GM23338 (cell line): ENCODE measurements around the gene POLR2J3. TPM values are rescaled to one million over a fixed set of nuclear protein-coding genes. Genes with fewer than 3 reads are reported as not detected.
A peak's percentile ranks its signal among the peaks of the same experiment; 100 is the strongest.
"Not testable (repeated sequence)": the region's sequence is repeated elsewhere in the genome, so short reads cannot be mapped to it uniquely, and the experiment has no call there.

Experiments
- ATAC-seq: fragments of 200-7000 bp; cut with Tn5 transposase; 3 replicates; pipeline ENCODE4 v1.9.1; 2020
- DNase-seq: peaks from one replicate; pipeline ENCODE4 v3.0.0-alpha.2; 2015; ENCODE audit warnings: low spot score
- H2AFZ ChIP-seq: fragments of 200-600 bp; sonication (generic); 2 replicates; pipeline ENCODE4 v1.8.0; 2016; ENCODE audit warnings: antibody characterized with exemption, mild to moderate bottlenecking, moderate library complexity
- H3F3A ChIP-seq: fragments of 200-600 bp; sonication (generic); replicated peaks from 2 replicates; pipeline ENCODE4 v1.8.0; 2017; ENCODE audit warnings: antibody characterized with exemption, mixed run types, low read depth
- H3K27ac ChIP-seq: fragments of 200-600 bp; sonication (generic); 2 replicates; pipeline ENCODE4 v1.6.1; 2016; ENCODE audit warnings: low read depth
- H3K27me3 ChIP-seq: fragments of 200-600 bp; sonication (generic); 2 replicates; pipeline ENCODE4 v1.8.0; 2016; ENCODE audit warnings: mild to moderate bottlenecking, mixed run types, moderate library complexity; ENCODE audit not compliant: insufficient read depth
- H3K36me3 ChIP-seq: fragments of 200-600 bp; sonication (generic); 2 replicates; pipeline ENCODE4 v1.8.0; 2016; ENCODE audit warnings: mild to moderate bottlenecking; ENCODE audit not compliant: insufficient read depth
- H3K4me1 ChIP-seq: fragments of 200-600 bp; sonication (generic); 2 replicates; pipeline ENCODE4 v1.8.0; 2016; ENCODE audit warnings: mild to moderate bottlenecking, moderate library complexity; ENCODE audit not compliant: insufficient read depth
- H3K4me2 ChIP-seq: fragments of 200-600 bp; sonication (generic); 2 replicates; pipeline ENCODE4 v1.7.1; 2017; ENCODE audit warnings: mixed run types
- H3K4me3 ChIP-seq: fragments of 200-600 bp; sonication (generic); 2 replicates; pipeline ENCODE4 v1.6.1; 2016; ENCODE audit warnings: mixed run types
- H3K79me2 ChIP-seq: fragments of 200-600 bp; sonication (generic); replicated peaks from 2 replicates; pipeline ENCODE4 v1.8.0; 2017; ENCODE audit warnings: mild to moderate bottlenecking; ENCODE audit not compliant: insufficient read depth
- H3K9me2 ChIP-seq: fragments of 200-600 bp; sonication (generic); 2 replicates; pipeline ENCODE4 v1.8.0; 2017; ENCODE audit not compliant: insufficient read depth
- H4K20me1 ChIP-seq: fragments of 200-600 bp; sonication (generic); replicated peaks from 2 replicates; pipeline ENCODE4 v1.8.0; 2017; ENCODE audit warnings: mild to moderate bottlenecking; ENCODE audit not compliant: insufficient read depth
- H3K27ac Mint-ChIP-seq: 2 replicates; pipeline ENCODE4 v1.8.0; 2020; ENCODE audit warnings: inconsistent platforms, mild to moderate bottlenecking, moderate library complexity, mixed read lengths
- H3K27me3 Mint-ChIP-seq: 3 replicates; pipeline ENCODE4 v1.8.0; 2022; ENCODE audit warnings: low read depth, mild to moderate bottlenecking, moderate library complexity, mixed read lengths, inconsistent platforms; ENCODE audit not compliant: insufficient read depth, poor library complexity
- H3K36me3 Mint-ChIP-seq: 3 replicates; pipeline ENCODE4 v1.8.0; 2021; ENCODE audit warnings: low read depth, mild to moderate bottlenecking, inconsistent platforms, moderate library complexity, mixed read lengths
- H3K4me1 Mint-ChIP-seq: 3 replicates; pipeline ENCODE4 v1.8.0; 2020; ENCODE audit warnings: mild to moderate bottlenecking, inconsistent platforms, mixed read lengths
- H3K4me3 Mint-ChIP-seq: 3 replicates; pipeline ENCODE4 v1.8.0; 2021; ENCODE audit warnings: moderate library complexity, mild to moderate bottlenecking, inconsistent platforms, mixed read lengths
- H3K9me3 Mint-ChIP-seq: 3 replicates; pipeline ENCODE4 v1.8.0; 2020; ENCODE audit warnings: moderate library complexity, mild to moderate bottlenecking, inconsistent platforms, mixed read lengths
- long read RNA-seq: library from polyadenylated mRNA; unstranded; transcript quantifications from one replicate; pipeline ENCODE4 v2.0.0, GENCODE V29; 2020; ENCODE audit not compliant: unreplicated experiment
- polyA plus RNA-seq: library from polyadenylated mRNA; unstranded; fragments of >200 nt; fragmentation: Nextera tagmentation; extraction: Ambion mirVana; gene quantifications from 2 replicates; pipeline ENCODE4 v1.2.1, GENCODE V29; 2016
- total RNA-seq: library from RNA; depleted of rRNA; stranded (reverse); fragments of >200 nt; shearing (Covaris generic); gene quantifications from 2 replicates; pipeline ENCODE4 v1.2.3, GENCODE V29; 2014; rRNA removed
- TF ChIP-seq, protein P1 (sequence below), 2 experiments: fragments of 200-600 bp in 1 of 2; sonication (generic) in 1 of 2; conservative IDR thresholded peaks; 2 replicates each; pipeline versions ENCODE4 v1.5.1 to v1.6.1; 2016 to 2017; ENCODE audit warnings: antibody characterized with exemption in 2 of 2, low read depth in 2 of 2, mild to moderate bottlenecking in 2 of 2, moderate library complexity in 1 of 2

Gene POLR2J3
- total RNA-seq (8.7 and 18.9 TPM in 2 replicates), polyA plus RNA-seq (135 and 155 TPM in 2 replicates)
- long read RNA-seq, full-length matches to known transcripts, result 6 of 6 reads
- long read RNA-seq, partial matches to known transcripts, result 0 of 6 reads
- long read RNA-seq, other reads (novel, unspliced or antisense), result 0 of 6 reads

DNA sequence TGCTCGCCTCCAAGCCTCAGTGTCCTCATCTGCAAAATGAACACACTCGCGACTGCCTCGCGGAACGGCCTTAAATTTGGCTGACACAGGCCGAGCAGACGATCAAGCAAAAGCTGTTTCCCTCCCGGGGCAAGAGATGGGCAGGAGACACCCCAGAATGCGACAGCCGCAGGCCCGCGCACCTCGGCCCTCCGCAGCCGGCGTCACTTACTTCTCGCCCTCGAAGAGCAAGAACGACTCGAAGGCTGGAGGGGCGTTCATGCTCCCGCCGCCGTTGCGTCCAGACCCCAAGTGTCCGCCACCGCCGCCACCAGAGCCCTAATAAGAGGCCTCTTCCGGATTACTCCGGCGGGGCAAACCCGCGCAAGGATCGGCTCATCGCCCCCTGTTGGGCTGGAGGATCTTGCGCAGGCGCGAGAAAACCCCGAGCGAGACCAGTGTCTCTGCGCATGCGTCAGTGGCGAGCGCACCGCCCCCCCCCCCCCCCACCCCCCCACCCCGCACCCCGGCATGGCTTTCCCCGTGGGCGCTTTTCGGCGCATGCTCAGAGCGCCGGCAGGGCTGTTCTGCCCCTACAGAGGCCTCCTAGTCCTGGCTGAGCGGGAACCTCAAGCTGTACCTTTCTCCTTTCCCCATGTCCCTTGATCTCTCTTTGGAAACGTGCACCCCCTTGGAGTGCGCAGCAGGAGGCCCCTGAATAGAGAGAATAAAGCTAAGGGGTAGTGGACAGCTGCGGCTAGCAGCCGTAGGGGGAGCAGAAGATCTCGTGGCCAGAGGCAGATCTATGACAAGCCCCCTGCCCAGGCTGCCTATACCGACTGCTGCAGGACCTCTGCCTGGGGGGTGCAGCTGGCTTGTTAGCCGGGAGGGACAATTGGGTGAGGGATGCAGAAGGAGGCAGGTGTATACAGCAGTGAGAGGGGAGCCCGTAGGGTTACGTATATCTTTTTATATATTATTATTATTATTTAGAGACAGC is at the start of gene POLR2J3:
Gene POLR2J3 (minus strand): TSS at position 323 of the 979 bp plus-strand sequence. CDS start 62 bp downstream, at position 261.
- TF ChIP-seq, protein P1, sequence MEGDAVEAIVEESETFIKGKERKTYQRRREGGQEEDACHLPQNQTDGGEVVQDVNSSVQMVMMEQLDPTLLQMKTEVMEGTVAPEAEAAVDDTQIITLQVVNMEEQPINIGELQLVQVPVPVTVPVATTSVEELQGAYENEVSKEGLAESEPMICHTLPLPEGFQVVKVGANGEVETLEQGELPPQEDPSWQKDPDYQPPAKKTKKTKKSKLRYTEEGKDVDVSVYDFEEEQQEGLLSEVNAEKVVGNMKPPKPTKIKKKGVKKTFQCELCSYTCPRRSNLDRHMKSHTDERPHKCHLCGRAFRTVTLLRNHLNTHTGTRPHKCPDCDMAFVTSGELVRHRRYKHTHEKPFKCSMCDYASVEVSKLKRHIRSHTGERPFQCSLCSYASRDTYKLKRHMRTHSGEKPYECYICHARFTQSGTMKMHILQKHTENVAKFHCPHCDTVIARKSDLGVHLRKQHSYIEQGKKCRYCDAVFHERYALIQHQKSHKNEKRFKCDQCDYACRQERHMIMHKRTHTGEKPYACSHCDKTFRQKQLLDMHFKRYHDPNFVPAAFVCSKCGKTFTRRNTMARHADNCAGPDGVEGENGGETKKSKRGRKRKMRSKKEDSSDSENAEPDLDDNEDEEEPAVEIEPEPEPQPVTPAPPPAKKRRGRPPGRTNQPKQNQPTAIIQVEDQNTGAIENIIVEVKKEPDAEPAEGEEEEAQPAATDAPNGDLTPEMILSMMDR (conservative IDR thresholded peaks at IDR 0.05; ENCODE audit: low read depth in 2 of 2), result peak; percentile 27 to 56
- H3K27me3 Mint-ChIP-seq, H3F3A ChIP-seq, H3K27ac ChIP-seq, H3K9me2 ChIP-seq, H3K27me3 ChIP-seq, H3K36me3 ChIP-seq, H2AFZ ChIP-seq, H3K4me1 Mint-ChIP-seq, H3K36me3 Mint-ChIP-seq, H3K4me1 ChIP-seq, H4K20me1 ChIP-seq, H3K27ac Mint-ChIP-seq, H3K9me3 Mint-ChIP-seq, H3K79me2 ChIP-seq: not testable (repeated sequence)
- H3K4me3 ChIP-seq, result peak within 1 kb of the TSS; percentile 71
- DNase-seq (peak; percentile 79), ATAC-seq (peak; percentile 95)
- peak within 1 kb of the TSS; percentile 79 for H3K4me2 ChIP-seq
- H3K4me3 Mint-ChIP-seq, result peak within 1 kb of the TSS; percentile 83

DNA sequence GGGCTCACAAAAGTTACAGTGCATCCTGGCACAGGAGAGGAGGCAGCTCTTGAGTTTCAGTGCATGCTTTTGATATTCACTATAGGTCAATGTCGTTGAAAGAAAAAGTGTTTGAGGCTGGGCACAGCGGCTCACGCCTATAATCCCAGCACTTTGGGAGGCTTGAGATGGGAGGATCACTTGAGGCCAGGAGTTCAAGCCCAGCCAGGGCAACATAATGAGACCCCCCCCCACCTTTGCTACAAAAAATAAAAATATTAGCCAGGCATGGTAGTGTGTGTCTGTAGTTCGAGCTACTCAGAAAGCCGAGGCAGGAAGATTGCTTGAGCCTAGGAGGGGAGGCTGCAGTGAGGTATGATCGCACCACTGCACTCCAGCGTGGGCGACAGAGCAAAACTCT is 45.7 kb upstream of the POLR2J3 start:
- not testable (repeated sequence) for ATAC-seq, H3K4me1 Mint-ChIP-seq, H3K36me3 ChIP-seq, H3K27ac Mint-ChIP-seq, H3F3A ChIP-seq, H2AFZ ChIP-seq, H3K27ac ChIP-seq, H3K27me3 Mint-ChIP-seq, H4K20me1 ChIP-seq, H3K79me2 ChIP-seq, H3K4me3 Mint-ChIP-seq, H3K27me3 ChIP-seq, H3K4me1 ChIP-seq, H3K9me3 Mint-ChIP-seq, DNase-seq, H3K4me3 ChIP-seq, H3K4me2 ChIP-seq, H3K36me3 Mint-ChIP-seq, H3K9me2 ChIP-seq

DNA sequence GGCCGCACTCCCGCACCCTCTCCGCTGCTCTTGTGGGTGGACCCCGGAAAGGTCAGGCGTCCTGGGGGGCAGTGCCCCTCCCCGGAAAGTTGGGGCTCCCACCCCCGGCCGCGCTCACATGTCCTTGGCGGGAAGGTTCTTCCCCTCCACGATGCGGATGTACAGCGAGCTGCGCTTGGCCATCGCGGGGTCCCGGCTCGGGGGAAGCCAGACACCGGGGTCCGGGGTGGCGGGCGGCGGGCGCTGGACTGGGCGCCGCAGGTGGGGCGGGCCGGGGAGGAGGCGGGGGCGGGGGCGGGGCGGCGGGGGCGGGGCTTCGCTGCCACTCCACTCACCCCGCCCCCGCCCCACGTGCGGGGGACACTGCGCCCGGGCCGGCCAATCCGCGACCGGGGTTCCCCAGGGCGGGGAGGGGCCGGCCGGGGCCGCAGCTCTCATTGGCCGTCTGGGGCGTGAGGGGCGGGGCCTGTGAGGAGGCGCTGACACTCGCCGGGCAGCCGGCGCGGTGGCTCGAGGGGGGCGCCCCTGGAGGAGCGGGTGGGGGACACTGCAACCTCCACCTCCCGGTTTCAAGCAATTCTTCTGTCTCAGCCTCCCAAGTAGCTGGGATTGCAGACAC is 44.2 kb upstream of the POLR2J3 start, which contains the start of gene RASA4:
Gene RASA4 (minus strand): TSS at position 250 of the 619 bp plus-strand sequence. CDS start 67 bp downstream, at position 183.
- H3K27me3 Mint-ChIP-seq, H3K4me3 Mint-ChIP-seq, H3K36me3 ChIP-seq, H3K9me2 ChIP-seq, H2AFZ ChIP-seq, H3K79me2 ChIP-seq, H3K4me1 Mint-ChIP-seq, H3K9me3 Mint-ChIP-seq, H3K27ac ChIP-seq, H3K4me2 ChIP-seq, H3K27me3 ChIP-seq, H4K20me1 ChIP-seq, H3K36me3 Mint-ChIP-seq, H3K4me1 ChIP-seq, H3K4me3 ChIP-seq, H3K27ac Mint-ChIP-seq, H3F3A ChIP-seq: not testable (repeated sequence)
- DNase-seq (peak; percentile 0), ATAC-seq (peak; percentile 78)

DNA sequence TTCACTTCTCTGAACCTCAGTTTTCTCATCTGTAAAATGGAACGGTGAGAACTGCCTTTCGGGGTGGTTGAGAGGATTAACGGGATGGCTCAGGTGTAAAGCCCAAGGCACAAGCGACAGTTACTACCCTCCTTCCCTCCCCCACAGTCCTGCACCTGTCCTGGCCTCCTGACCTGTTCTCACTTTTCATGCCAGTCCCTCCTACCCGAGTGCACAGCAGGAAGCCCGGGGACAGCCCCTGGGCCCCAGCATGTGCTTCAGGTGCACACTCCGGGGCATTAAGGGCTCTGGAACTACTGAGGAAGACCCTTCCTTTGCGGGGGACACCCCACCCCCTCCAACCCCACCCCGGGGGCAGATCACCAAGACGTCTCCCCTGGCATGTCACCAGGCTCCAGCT is 43.5 kb upstream of the POLR2J3 start:
- not testable (repeated sequence) for H3F3A ChIP-seq, H3K36me3 ChIP-seq, H3K27ac Mint-ChIP-seq, H3K4me2 ChIP-seq, H2AFZ ChIP-seq, DNase-seq, H3K9me3 Mint-ChIP-seq, H4K20me1 ChIP-seq, H3K79me2 ChIP-seq, H3K4me3 Mint-ChIP-seq, H3K27ac ChIP-seq, H3K4me3 ChIP-seq, H3K27me3 ChIP-seq, H3K4me1 ChIP-seq, ATAC-seq, H3K27me3 Mint-ChIP-seq, H3K4me1 Mint-ChIP-seq, H3K9me2 ChIP-seq, H3K36me3 Mint-ChIP-seq

DNA sequence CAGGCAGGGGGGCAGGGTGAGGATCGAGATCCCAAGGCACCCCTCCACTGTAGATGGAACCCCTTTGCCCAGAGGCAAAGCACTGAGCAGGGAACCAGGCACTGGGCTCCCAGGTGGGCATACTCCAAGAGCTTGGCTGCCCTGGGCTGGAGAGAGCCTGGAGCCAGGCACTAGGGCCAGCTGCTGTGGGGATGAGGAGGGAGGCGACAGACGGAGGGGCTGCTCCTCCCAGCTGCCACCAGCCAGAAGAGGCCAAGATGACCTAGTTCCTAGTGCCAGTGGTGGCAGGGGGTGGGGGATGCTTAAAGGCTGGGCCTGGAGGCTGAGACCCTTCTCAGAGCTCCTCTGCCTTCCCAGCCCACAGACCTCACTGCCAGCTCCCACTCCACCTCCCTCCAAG is 42.5 kb upstream of the POLR2J3 start:
- H3K4me3 Mint-ChIP-seq, H3K9me3 Mint-ChIP-seq, H3K4me2 ChIP-seq, H3K27ac ChIP-seq, H3K27ac Mint-ChIP-seq, H3K27me3 ChIP-seq, H3K4me1 Mint-ChIP-seq, H3K9me2 ChIP-seq, H3K4me3 ChIP-seq, H4K20me1 ChIP-seq, H3K27me3 Mint-ChIP-seq, H3K4me1 ChIP-seq, H3K36me3 Mint-ChIP-seq, H2AFZ ChIP-seq, H3F3A ChIP-seq, H3K79me2 ChIP-seq, H3K36me3 ChIP-seq, DNase-seq: not testable (repeated sequence)
- ATAC-seq, result peak; percentile 8
